GM23338 (cell line): Measurements from ENCODE around the gene ME3. TPM values are rescaled to one million over a fixed set of nuclear protein-coding genes. Genes with fewer than 3 reads are reported as not detected.

Experiments
- ATAC-seq: fragments of 200-7000 bp; cut with Tn5 transposase; 3 replicates; pipeline ENCODE4 v1.9.1; 2020
- DNase-seq: peaks from one replicate; pipeline ENCODE4 v3.0.0-alpha.2; 2015; ENCODE audit warnings: low spot score
- H2AFZ ChIP-seq: fragments of 200-600 bp; sonication (generic); 2 replicates; pipeline ENCODE4 v1.8.0; 2016; ENCODE audit warnings: antibody characterized with exemption, mild to moderate bottlenecking, moderate library complexity
- H3F3A ChIP-seq: fragments of 200-600 bp; sonication (generic); replicated peaks from 2 replicates; pipeline ENCODE4 v1.8.0; 2017; ENCODE audit warnings: antibody characterized with exemption, mixed run types, low read depth
- H3K27ac ChIP-seq: fragments of 200-600 bp; sonication (generic); 2 replicates; pipeline ENCODE4 v1.6.1; 2016; ENCODE audit warnings: low read depth
- H3K27me3 ChIP-seq: fragments of 200-600 bp; sonication (generic); 2 replicates; pipeline ENCODE4 v1.8.0; 2016; ENCODE audit warnings: mild to moderate bottlenecking, mixed run types, moderate library complexity; ENCODE audit not compliant: insufficient read depth
- H3K36me3 ChIP-seq: fragments of 200-600 bp; sonication (generic); 2 replicates; pipeline ENCODE4 v1.8.0; 2016; ENCODE audit warnings: mild to moderate bottlenecking; ENCODE audit not compliant: insufficient read depth
- H3K4me1 ChIP-seq: fragments of 200-600 bp; sonication (generic); 2 replicates; pipeline ENCODE4 v1.8.0; 2016; ENCODE audit warnings: mild to moderate bottlenecking, moderate library complexity; ENCODE audit not compliant: insufficient read depth
- H3K4me2 ChIP-seq: fragments of 200-600 bp; sonication (generic); 2 replicates; pipeline ENCODE4 v1.7.1; 2017; ENCODE audit warnings: mixed run types
- H3K4me3 ChIP-seq: fragments of 200-600 bp; sonication (generic); 2 replicates; pipeline ENCODE4 v1.6.1; 2016; ENCODE audit warnings: mixed run types
- H3K79me2 ChIP-seq: fragments of 200-600 bp; sonication (generic); replicated peaks from 2 replicates; pipeline ENCODE4 v1.8.0; 2017; ENCODE audit warnings: mild to moderate bottlenecking; ENCODE audit not compliant: insufficient read depth
- H3K9me2 ChIP-seq: fragments of 200-600 bp; sonication (generic); 2 replicates; pipeline ENCODE4 v1.8.0; 2017; ENCODE audit not compliant: insufficient read depth
- H4K20me1 ChIP-seq: fragments of 200-600 bp; sonication (generic); replicated peaks from 2 replicates; pipeline ENCODE4 v1.8.0; 2017; ENCODE audit warnings: mild to moderate bottlenecking; ENCODE audit not compliant: insufficient read depth
- H3K27ac Mint-ChIP-seq: 2 replicates; pipeline ENCODE4 v1.8.0; 2020; ENCODE audit warnings: inconsistent platforms, mild to moderate bottlenecking, moderate library complexity, mixed read lengths
- H3K27me3 Mint-ChIP-seq: 3 replicates; pipeline ENCODE4 v1.8.0; 2022; ENCODE audit warnings: low read depth, mild to moderate bottlenecking, moderate library complexity, mixed read lengths, inconsistent platforms; ENCODE audit not compliant: insufficient read depth, poor library complexity
- H3K36me3 Mint-ChIP-seq: 3 replicates; pipeline ENCODE4 v1.8.0; 2021; ENCODE audit warnings: low read depth, mild to moderate bottlenecking, inconsistent platforms, moderate library complexity, mixed read lengths
- H3K4me1 Mint-ChIP-seq: 3 replicates; pipeline ENCODE4 v1.8.0; 2020; ENCODE audit warnings: mild to moderate bottlenecking, inconsistent platforms, mixed read lengths
- H3K4me3 Mint-ChIP-seq: 3 replicates; pipeline ENCODE4 v1.8.0; 2021; ENCODE audit warnings: moderate library complexity, mild to moderate bottlenecking, inconsistent platforms, mixed read lengths
- H3K9me3 Mint-ChIP-seq: 3 replicates; pipeline ENCODE4 v1.8.0; 2020; ENCODE audit warnings: moderate library complexity, mild to moderate bottlenecking, inconsistent platforms, mixed read lengths
- EZH2phosphoT487 ChIP-seq: fragments of 200-600 bp; sonication (generic); IDR thresholded peaks from one replicate; pipeline ENCODE4 v1.8.1; 2018; ENCODE audit warnings: antibody characterized with exemption; ENCODE audit not compliant: unreplicated experiment
- JUNB ChIP-seq: IDR thresholded peaks from one replicate; pipeline ENCODE4 v1.6.1; 2016; ENCODE audit warnings: antibody characterized with exemption; ENCODE audit not compliant: unreplicated experiment
- NANOG ChIP-seq: IDR thresholded peaks from 2 replicates; pipeline ENCODE4 v1.6.1; 2016; ENCODE audit warnings: antibody characterized with exemption, borderline replicate concordance
- POLR2AphosphoS5 ChIP-seq: IDR thresholded peaks from 2 replicates; pipeline ENCODE4 v1.6.1; 2016; ENCODE audit warnings: antibody characterized with exemption, low read depth
- STAT1 ChIP-seq: IDR thresholded peaks from one replicate; pipeline ENCODE4 v1.6.1; 2016; ENCODE audit warnings: antibody characterized with exemption; ENCODE audit not compliant: unreplicated experiment
- polyA plus RNA-seq: library from polyadenylated mRNA; unstranded; fragments of >200 nt; fragmentation: Nextera tagmentation; extraction: Ambion mirVana; gene quantifications from 2 replicates; pipeline ENCODE4 v1.2.1, GENCODE V29; 2016
- total RNA-seq: library from RNA; depleted of rRNA; stranded (reverse); fragments of >200 nt; shearing (Covaris generic); gene quantifications from 2 replicates; pipeline ENCODE4 v1.2.3, GENCODE V29; 2014
- TF ChIP-seq, protein P1 (sequence below): fragments of 250-450 bp; sonication (Bioruptor Pico); IDR thresholded peaks from 2 replicates; pipeline ENCODE4 v1.5.0; 2020; ENCODE audit warnings: mild to moderate bottlenecking, moderate library complexity
- TF ChIP-seq, protein P2 (sequence below), 2 experiments: fragments of 200-600 bp in 1 of 2; sonication (generic) in 1 of 2; conservative IDR thresholded peaks; 2 replicates each; pipeline versions ENCODE4 v1.5.1 to v1.6.1; 2016 to 2017; ENCODE audit warnings: antibody characterized with exemption in 2 of 2, low read depth in 2 of 2, mild to moderate bottlenecking in 2 of 2, moderate library complexity in 1 of 2
- TF ChIP-seq, protein P3 (sequence below): IDR thresholded peaks from 2 replicates; pipeline ENCODE4 v1.6.1; 2016; ENCODE audit warnings: antibody characterized with exemption

The ME3 gene
- total and polyA plus RNA-seq, 2 experiments from 2014 or later = 1.3 to 4.0 TPM

DNA sequence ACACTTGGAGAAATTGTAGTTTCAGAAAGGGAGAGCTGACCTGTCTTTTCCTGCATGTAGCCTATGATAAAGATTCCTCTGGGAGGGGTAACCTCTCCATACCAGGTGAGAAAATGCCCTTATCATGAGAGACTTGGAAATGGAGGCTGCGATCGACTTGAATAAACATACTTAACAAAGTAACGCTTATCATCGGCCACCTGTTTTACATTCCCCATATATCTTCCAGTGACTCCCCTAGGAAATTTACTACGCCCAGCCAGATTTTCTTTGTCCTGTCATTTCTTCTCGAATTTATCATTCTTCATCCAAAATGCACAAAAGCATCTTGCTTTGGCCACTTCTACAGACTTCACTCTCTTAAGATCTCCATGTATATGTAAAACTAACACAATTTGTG is 154.2 kb downstream of the ME3 start (continued):
- TF ChIP-seq, protein P1, sequence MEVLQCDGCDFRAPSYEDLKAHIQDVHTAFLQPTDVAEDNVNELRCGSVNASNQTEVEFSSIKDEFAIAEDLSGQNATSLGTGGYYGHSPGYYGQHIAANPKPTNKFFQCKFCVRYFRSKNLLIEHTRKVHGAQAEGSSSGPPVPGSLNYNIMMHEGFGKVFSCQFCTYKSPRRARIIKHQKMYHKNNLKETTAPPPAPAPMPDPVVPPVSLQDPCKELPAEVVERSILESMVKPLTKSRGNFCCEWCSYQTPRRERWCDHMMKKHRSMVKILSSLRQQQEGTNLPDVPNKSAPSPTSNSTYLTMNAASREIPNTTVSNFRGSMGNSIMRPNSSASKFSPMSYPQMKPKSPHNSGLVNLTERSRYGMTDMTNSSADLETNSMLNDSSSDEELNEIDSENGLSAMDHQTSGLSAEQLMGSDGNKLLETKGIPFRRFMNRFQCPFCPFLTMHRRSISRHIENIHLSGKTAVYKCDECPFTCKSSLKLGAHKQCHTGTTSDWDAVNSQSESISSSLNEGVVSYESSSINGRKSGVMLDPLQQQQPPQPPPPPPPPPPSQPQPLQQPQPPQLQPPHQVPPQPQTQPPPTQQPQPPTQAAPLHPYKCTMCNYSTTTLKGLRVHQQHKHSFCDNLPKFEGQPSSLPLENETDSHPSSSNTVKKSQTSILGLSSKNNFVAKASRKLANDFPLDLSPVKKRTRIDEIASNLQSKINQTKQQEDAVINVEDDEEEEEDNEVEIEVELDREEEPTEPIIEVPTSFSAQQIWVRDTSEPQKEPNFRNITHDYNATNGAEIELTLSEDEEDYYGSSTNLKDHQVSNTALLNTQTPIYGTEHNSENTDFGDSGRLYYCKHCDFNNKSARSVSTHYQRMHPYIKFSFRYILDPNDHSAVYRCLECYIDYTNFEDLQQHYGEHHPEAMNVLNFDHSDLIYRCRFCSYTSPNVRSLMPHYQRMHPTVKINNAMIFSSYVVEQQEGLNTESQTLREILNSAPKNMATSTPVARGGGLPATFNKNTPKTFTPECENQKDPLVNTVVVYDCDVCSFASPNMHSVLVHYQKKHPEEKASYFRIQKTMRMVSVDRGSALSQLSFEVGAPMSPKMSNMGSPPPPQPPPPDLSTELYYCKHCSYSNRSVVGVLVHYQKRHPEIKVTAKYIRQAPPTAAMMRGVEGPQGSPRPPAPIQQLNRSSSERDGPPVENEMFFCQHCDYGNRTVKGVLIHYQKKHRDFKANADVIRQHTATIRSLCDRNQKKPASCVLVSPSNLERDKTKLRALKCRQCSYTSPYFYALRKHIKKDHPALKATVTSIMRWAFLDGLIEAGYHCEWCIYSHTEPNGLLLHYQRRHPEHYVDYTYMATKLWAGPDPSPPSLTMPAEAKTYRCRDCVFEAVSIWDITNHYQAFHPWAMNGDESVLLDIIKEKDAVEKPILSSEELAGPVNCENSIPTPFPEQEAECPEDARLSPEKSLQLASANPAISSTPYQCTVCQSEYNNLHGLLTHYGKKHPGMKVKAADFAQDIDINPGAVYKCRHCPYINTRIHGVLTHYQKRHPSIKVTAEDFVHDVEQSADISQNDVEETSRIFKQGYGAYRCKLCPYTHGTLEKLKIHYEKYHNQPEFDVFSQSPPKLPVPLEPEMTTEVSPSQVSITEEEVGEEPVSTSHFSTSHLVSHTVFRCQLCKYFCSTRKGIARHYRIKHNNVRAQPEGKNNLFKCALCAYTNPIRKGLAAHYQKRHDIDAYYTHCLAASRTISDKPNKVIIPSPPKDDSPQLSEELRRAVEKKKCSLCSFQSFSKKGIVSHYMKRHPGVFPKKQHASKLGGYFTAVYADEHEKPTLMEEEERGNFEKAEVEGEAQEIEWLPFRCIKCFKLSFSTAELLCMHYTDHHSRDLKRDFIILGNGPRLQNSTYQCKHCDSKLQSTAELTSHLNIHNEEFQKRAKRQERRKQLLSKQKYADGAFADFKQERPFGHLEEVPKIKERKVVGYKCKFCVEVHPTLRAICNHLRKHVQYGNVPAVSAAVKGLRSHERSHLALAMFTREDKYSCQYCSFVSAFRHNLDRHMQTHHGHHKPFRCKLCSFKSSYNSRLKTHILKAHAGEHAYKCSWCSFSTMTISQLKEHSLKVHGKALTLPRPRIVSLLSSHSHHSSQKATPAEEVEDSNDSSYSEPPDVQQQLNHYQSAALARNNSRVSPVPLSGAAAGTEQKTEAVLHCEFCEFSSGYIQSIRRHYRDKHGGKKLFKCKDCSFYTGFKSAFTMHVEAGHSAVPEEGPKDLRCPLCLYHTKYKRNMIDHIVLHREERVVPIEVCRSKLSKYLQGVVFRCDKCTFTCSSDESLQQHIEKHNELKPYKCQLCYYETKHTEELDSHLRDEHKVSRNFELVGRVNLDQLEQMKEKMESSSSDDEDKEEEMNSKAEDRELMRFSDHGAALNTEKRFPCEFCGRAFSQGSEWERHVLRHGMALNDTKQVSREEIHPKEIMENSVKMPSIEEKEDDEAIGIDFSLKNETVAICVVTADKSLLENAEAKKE (CRISPR knock-in tag) = no peak
- TF ChIP-seq EZH2phosphoT487 (no peak), POLR2AphosphoS5 (no peak)
- TF ChIP-seq, protein P2, sequence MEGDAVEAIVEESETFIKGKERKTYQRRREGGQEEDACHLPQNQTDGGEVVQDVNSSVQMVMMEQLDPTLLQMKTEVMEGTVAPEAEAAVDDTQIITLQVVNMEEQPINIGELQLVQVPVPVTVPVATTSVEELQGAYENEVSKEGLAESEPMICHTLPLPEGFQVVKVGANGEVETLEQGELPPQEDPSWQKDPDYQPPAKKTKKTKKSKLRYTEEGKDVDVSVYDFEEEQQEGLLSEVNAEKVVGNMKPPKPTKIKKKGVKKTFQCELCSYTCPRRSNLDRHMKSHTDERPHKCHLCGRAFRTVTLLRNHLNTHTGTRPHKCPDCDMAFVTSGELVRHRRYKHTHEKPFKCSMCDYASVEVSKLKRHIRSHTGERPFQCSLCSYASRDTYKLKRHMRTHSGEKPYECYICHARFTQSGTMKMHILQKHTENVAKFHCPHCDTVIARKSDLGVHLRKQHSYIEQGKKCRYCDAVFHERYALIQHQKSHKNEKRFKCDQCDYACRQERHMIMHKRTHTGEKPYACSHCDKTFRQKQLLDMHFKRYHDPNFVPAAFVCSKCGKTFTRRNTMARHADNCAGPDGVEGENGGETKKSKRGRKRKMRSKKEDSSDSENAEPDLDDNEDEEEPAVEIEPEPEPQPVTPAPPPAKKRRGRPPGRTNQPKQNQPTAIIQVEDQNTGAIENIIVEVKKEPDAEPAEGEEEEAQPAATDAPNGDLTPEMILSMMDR (conservative IDR thresholded peaks at IDR 0.05; ENCODE audit: low read depth in 2 of 2) = no peak

DNA sequence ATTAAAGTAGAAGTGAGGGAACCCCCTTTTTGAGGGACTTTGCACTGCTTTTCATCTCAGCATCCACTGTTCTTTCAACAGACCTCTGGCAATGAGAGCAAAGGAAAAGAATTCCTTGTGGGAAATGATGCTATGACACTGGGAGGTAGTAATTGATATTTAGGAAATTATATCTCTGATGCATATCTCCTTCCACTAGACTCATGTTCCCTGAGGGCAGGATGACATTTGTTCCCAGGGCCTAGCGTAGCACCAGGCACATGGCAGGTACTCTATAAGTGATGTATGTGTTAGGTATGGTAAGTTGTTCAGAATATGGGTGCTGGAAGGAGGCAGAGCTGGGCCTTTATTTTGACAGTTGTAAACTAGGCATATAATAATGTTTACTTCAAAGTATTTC is 154.9 kb downstream of the ME3 start:
- H3K9me3 Mint-ChIP-seq = no peaks in the 10 kb centered on the region
- H3K27ac Mint-ChIP-seq = no peak overlapping the region
- H3K27me3 Mint-ChIP-seq = peaks cover 3% of the 10 kb centered on the region
- Histone ChIP-seq H3K79me2 (no peaks in the 10 kb centered on the region), H3K4me1 (peaks cover 24% of the 10 kb centered on the region), H4K20me1 (no peaks in the 10 kb centered on the region), H3K27me3 (no peaks in the 10 kb centered on the region), H3K9me2 (peaks cover 2% of the 10 kb centered on the region), H3F3A (no peaks in the 10 kb centered on the region), H3K27ac (no peak overlapping the region), H3K36me3 (no peaks in the 10 kb centered on the region), H2AFZ (no peak overlapping the region), H3K4me2 (no peak overlapping the region), H3K4me3 (no peak overlapping the region)
- DNase-seq (no peak), ATAC-seq (no peak)
- H3K4me3 Mint-ChIP-seq = no peak overlapping the region
- TF ChIP-seq, protein P2 (conservative IDR thresholded peaks at IDR 0.05; ENCODE audit: low read depth in 2 of 2) = no peak
- TF ChIP-seq JUNB (no peak), STAT1 (no peak), NANOG (no peak)
- TF ChIP-seq, protein P3, sequence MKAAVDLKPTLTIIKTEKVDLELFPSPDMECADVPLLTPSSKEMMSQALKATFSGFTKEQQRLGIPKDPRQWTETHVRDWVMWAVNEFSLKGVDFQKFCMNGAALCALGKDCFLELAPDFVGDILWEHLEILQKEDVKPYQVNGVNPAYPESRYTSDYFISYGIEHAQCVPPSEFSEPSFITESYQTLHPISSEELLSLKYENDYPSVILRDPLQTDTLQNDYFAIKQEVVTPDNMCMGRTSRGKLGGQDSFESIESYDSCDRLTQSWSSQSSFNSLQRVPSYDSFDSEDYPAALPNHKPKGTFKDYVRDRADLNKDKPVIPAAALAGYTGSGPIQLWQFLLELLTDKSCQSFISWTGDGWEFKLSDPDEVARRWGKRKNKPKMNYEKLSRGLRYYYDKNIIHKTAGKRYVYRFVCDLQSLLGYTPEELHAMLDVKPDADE = no peak
- H3K36me3 Mint-ChIP-seq = no peaks in the 10 kb centered on the region
- peaks cover 16% of the 10 kb centered on the region for H3K4me1 Mint-ChIP-seq
